ENCODE data around the gene SCN1A. TPM values are rescaled to one million over a fixed set of nuclear protein-coding genes. Genes with fewer than 3 reads are reported as not detected.

Gene SCN1A
- polyA plus RNA-seq, 1 of the 3 experiments (the other 2 are of a cell fraction) = not detected

DNA sequence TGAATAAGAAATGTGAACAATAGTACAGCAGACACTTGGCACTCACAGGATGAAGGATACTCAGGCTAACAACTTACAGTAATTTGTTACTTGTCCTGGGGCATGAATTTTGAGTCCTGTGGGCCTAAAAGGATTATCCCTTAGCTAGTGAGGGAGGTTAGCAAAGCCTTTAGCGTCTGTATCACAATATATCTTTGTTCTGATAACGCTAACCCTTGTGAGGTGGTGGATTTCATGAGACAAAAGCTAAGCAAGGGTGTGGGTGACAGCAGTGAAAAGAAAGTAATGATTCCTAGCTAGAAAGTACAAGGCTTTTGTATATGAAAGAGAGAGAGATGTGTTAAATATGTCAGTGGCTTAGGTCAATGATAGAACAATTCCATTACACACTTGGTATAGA is 127.4 kb downstream of the SCN1A start:
- no peaks in the 10 kb centered on the region for H3K9me3 ChIP-seq
- TF ChIP-seq FOSL2 (IDR thresholded peaks at IDR 0.05; ENCODE audit: borderline replicate concordance, low read depth) = no peak
- no peak for TF ChIP-seq RAD21 (IDR thresholded peaks at IDR 0.05; ENCODE audit: low read length)
- TF ChIP-seq FOXJ3 (CRISPR knock-in tag; IDR thresholded peaks at IDR 0.05) = no peak
- no peak for TF ChIP-seq GATA2 (CRISPR knock-in tag; IDR thresholded peaks at IDR 0.05)
- no peak for TF ChIP-seq RXRA (IDR thresholded peaks at IDR 0.05; ENCODE audit: borderline replicate concordance, low read depth)
- TF ChIP-seq YY1 (IDR thresholded peaks at IDR 0.05; ENCODE audit: low read depth) = no peak
- TF ChIP-seq NFIC (IDR thresholded peaks at IDR 0.05; ENCODE audit: borderline replicate concordance) = no peak
- TF ChIP-seq, protein P1, sequence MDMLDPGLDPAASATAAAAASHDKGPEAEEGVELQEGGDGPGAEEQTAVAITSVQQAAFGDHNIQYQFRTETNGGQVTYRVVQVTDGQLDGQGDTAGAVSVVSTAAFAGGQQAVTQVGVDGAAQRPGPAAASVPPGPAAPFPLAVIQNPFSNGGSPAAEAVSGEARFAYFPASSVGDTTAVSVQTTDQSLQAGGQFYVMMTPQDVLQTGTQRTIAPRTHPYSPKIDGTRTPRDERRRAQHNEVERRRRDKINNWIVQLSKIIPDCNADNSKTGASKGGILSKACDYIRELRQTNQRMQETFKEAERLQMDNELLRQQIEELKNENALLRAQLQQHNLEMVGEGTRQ (IDR thresholded peaks at IDR 0.05; ENCODE audit: borderline replicate concordance, low read depth, low read length) = no peak
- TF ChIP-seq TEAD4 (IDR thresholded peaks at IDR 0.05; ENCODE audit: borderline replicate concordance, insufficient read depth) = no peak
- no peak for TF ChIP-seq RCOR1 (IDR thresholded peaks at IDR 0.05; ENCODE audit: low read length)
- TF ChIP-seq, protein P2, sequence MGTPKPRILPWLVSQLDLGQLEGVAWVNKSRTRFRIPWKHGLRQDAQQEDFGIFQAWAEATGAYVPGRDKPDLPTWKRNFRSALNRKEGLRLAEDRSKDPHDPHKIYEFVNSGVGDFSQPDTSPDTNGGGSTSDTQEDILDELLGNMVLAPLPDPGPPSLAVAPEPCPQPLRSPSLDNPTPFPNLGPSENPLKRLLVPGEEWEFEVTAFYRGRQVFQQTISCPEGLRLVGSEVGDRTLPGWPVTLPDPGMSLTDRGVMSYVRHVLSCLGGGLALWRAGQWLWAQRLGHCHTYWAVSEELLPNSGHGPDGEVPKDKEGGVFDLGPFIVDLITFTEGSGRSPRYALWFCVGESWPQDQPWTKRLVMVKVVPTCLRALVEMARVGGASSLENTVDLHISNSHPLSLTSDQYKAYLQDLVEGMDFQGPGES (IDR thresholded peaks at IDR 0.05; ENCODE audit: low read depth, low read length) = no peak
- H3K4me3 ChIP-seq (ENCODE audit: low read depth in 2 of 2, low read length in 1 of 2) = no peak overlapping the region
- H3K36me3 ChIP-seq (replicated peaks in 1 of 2; ENCODE audit: control insufficient read depth in 1 of 2, insufficient read depth in 2 of 2, low read length in 1 of 2) = no peaks in the 10 kb centered on the region
- WGBS (ENCODE audit: low lambda C conversion rate) = 66% methylated on average over 2 of the region's 2 CpGs
- no peaks in the 10 kb centered on the region for H3K79me2 ChIP-seq (ENCODE audit: insufficient read depth)
- H2AFZ ChIP-seq (ENCODE audit: low read depth) = no peak overlapping the region
- H3K27me3 ChIP-seq (ENCODE audit: insufficient read depth) = no peaks in the 10 kb centered on the region
- no peaks in the 10 kb centered on the region for H3F3A ChIP-seq (replicated peaks; ENCODE audit: insufficient read depth)
- ChIA-PET POLR2A (no interaction called here), CTCF (interaction anchor here (1.0 kb wide), 1 partner anchor 57 kb away, joined by 4 read pairs; no protein-coding TSS in a partner anchor)
- H3K9ac ChIP-seq = no peak overlapping the region
- no peaks in the 10 kb centered on the region for H3K4me1 ChIP-seq (ENCODE audit: control insufficient read depth in 1 of 2, insufficient read depth in 2 of 2, low read depth in 1 of 2, low read length in 1 of 2)
- no peaks in the 10 kb centered on the region for H3K9me2 ChIP-seq
- DNase-seq = no peak
- H4K20me1 ChIP-seq (ENCODE audit: insufficient read depth) = no peaks in the 10 kb centered on the region
- no peak overlapping the region for H3K4me2 ChIP-seq
- no peak overlapping the region for H3K27ac ChIP-seq (ENCODE audit: low read depth in 2 of 2, low read length in 1 of 2)

DNA sequence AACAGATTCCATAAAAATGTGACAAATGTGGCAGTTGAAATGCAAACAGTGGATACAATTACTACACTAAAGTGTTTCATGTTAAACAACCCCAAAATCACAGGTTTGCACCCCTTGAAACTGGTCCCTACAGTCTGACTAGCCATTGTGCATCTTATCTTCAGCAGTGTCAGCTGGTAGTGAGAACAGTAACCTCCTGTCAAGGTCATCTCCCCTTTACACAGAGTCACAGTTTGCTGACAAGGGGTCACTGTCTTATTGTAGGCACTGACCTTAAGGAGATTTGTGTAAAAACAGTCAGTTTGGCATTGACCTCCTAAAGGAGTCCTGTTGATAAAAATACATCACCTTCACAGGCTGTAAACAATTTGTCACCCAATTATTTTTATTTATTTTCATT is 137.0 kb downstream of the SCN1A start:
- Histone ChIP-seq H3K4me1 (ENCODE audit: control insufficient read depth in 1 of 2, insufficient read depth in 2 of 2, low read depth in 1 of 2, low read length in 1 of 2) (peaks cover 0 to 9% of the 10 kb centered on the region in 2 experiments; a peak in 2 of 4 replicates), H3K9ac (no peak overlapping the region), H3K36me3 (replicated peaks in 1 of 2; ENCODE audit: control insufficient read depth in 1 of 2, insufficient read depth in 2 of 2, low read length in 1 of 2) (no peaks in the 10 kb centered on the region), H3K4me2 (no peak overlapping the region), H3K9me2 (no peaks in the 10 kb centered on the region), H3K27ac (ENCODE audit: low read depth in 2 of 2, low read length in 1 of 2) (no peak overlapping the region), H3K9me3 (no peaks in the 10 kb centered on the region), H4K20me1 (ENCODE audit: insufficient read depth) (no peaks in the 10 kb centered on the region), H3K4me3 (ENCODE audit: low read depth in 2 of 2, low read length in 1 of 2) (no peak overlapping the region), H3K79me2 (ENCODE audit: insufficient read depth) (no peaks in the 10 kb centered on the region), H2AFZ (ENCODE audit: low read depth) (no peak overlapping the region), H3K27me3 (ENCODE audit: insufficient read depth) (no peaks in the 10 kb centered on the region), H3F3A (replicated peaks; ENCODE audit: insufficient read depth) (no peaks in the 10 kb centered on the region)
- POLR2A ChIA-PET = no interaction called here
- no peak for DNase-seq
- CTCF ChIA-PET = interaction anchor here (0.7 kb wide), 2 partner anchors 29 to 346 kb away, joined by 3 to 4 read pairs; no protein-coding TSS in a partner anchor
- TF ChIP-seq, protein P3, sequence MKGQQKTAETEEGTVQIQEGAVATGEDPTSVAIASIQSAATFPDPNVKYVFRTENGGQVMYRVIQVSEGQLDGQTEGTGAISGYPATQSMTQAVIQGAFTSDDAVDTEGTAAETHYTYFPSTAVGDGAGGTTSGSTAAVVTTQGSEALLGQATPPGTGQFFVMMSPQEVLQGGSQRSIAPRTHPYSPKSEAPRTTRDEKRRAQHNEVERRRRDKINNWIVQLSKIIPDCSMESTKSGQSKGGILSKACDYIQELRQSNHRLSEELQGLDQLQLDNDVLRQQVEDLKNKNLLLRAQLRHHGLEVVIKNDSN (IDR thresholded peaks at IDR 0.05; ENCODE audit: borderline replicate concordance, low read depth) = no peak
- TF ChIP-seq GATA2 (CRISPR knock-in tag; IDR thresholded peaks at IDR 0.05) (no peak), EP300 (IDR thresholded peaks at IDR 0.05; ENCODE audit: borderline replicate concordance in 1 of 2, low read depth in 1 of 2, low read length in 1 of 2) (no peak), GABPA (IDR thresholded peaks at IDR 0.05; ENCODE audit: low read depth) (no peak), ELF1 (IDR thresholded peaks at IDR 0.05) (no peak), TEAD4 (IDR thresholded peaks at IDR 0.05; ENCODE audit: borderline replicate concordance, insufficient read depth) (no peak), EZH2phosphoT487 (IDR thresholded peaks at IDR 0.05; ENCODE audit: borderline replicate concordance, low read depth) (no peak), NFIC (IDR thresholded peaks at IDR 0.05; ENCODE audit: borderline replicate concordance) (no peak), FOSL2 (IDR thresholded peaks at IDR 0.05; ENCODE audit: borderline replicate concordance, low read depth) (no peak), RFX5 (IDR thresholded peaks at IDR 0.05; ENCODE audit: low read length) (no peak), RAD21 (IDR thresholded peaks at IDR 0.05; ENCODE audit: low read length) (no peak), TAF1 (IDR thresholded peaks at IDR 0.05; ENCODE audit: borderline replicate concordance, low read depth, low read length) (no peak), RCOR1 (IDR thresholded peaks at IDR 0.05; ENCODE audit: low read length) (no peak), TCF12 (IDR thresholded peaks at IDR 0.05) (no peak)
- TF ChIP-seq, protein P4, sequence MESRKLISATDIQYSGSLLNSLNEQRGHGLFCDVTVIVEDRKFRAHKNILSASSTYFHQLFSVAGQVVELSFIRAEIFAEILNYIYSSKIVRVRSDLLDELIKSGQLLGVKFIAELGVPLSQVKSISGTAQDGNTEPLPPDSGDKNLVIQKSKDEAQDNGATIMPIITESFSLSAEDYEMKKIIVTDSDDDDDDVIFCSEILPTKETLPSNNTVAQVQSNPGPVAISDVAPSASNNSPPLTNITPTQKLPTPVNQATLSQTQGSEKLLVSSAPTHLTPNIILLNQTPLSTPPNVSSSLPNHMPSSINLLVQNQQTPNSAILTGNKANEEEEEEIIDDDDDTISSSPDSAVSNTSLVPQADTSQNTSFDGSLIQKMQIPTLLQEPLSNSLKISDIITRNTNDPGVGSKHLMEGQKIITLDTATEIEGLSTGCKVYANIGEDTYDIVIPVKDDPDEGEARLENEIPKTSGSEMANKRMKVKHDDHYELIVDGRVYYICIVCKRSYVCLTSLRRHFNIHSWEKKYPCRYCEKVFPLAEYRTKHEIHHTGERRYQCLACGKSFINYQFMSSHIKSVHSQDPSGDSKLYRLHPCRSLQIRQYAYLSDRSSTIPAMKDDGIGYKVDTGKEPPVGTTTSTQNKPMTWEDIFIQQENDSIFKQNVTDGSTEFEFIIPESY (IDR thresholded peaks at IDR 0.05; ENCODE audit: borderline replicate concordance, low read depth) = no peak
- TF ChIP-seq, protein P5, sequence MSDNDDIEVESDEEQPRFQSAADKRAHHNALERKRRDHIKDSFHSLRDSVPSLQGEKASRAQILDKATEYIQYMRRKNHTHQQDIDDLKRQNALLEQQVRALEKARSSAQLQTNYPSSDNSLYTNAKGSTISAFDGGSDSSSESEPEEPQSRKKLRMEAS (IDR thresholded peaks at IDR 0.05; ENCODE audit: low read depth) = no peak

Measured in SK-N-SH (cell line).